Loucy (cell line): ENCODE results near the gene AFAP1L1.

ENCODE experiments used
- H2AFZ ChIP-seq: fragments of 200-600 bp; sonication (generic); 2 replicates; pipeline ENCODE4 v1.6.0; 2016; ENCODE audit warnings: antibody characterized with exemption, mild to moderate bottlenecking, low read length, moderate library complexity
- H3F3A ChIP-seq: fragments of 200-600 bp; 2 replicates; pipeline ENCODE4 v1.6.0; 2016; ENCODE audit warnings: antibody characterized with exemption, low read depth, mild to moderate bottlenecking
- H3K27me3 ChIP-seq: fragments of 200-600 bp; sonication (generic); 2 replicates; pipeline ENCODE4 v1.6.1; 2014; ENCODE audit warnings: low read length, mild to moderate bottlenecking; ENCODE audit not compliant: insufficient read depth, poor library complexity, severe bottlenecking
- H3K36me3 ChIP-seq: fragments of 200-600 bp; sonication (generic); 2 replicates; pipeline ENCODE4 v1.6.1; 2016; ENCODE audit warnings: low read length; ENCODE audit not compliant: insufficient read depth
- H3K4me1 ChIP-seq: fragments of 200-600 bp; sonication (generic); 2 replicates; pipeline ENCODE4 v1.5.1; 2014; ENCODE audit warnings: low read length, mild to moderate bottlenecking; ENCODE audit not compliant: insufficient read depth, poor library complexity, severe bottlenecking
- H3K4me2 ChIP-seq: fragments of 200-600 bp; sonication (generic); 2 replicates; pipeline ENCODE4 v1.6.0; 2014; ENCODE audit warnings: antibody characterized with exemption, low read length, low read depth, mild to moderate bottlenecking; ENCODE audit not compliant: poor library complexity, severe bottlenecking
- H3K4me3 ChIP-seq: fragments of 200-600 bp; sonication (generic); 2 replicates; pipeline ENCODE4 v1.5.1; 2014; ENCODE audit warnings: low read length, mild to moderate bottlenecking, mixed read lengths; ENCODE audit not compliant: poor library complexity, severe bottlenecking
- H3K79me2 ChIP-seq: fragments of 200-600 bp; sonication (generic); 2 replicates; pipeline ENCODE4 v1.6.1; 2014; ENCODE audit warnings: low read length; ENCODE audit not compliant: insufficient read depth
- H3K9ac ChIP-seq: fragments of 200-600 bp; sonication (generic); 2 replicates; pipeline ENCODE4 v1.6.0; 2014; ENCODE audit warnings: mild to moderate bottlenecking, low read depth, low read length, moderate library complexity; ENCODE audit not compliant: poor library complexity, severe bottlenecking
- H3K9me2 ChIP-seq: fragments of 200-600 bp; sonication (generic); replicated peaks from 2 replicates; pipeline ENCODE4 v1.6.1; 2016; ENCODE audit warnings: low read depth, low read length, mixed read lengths
- H3K9me3 ChIP-seq: fragments of 200-600 bp; sonication (generic); 2 replicates; pipeline ENCODE4 v1.6.1; 2014; ENCODE audit warnings: mild to moderate bottlenecking, antibody characterized with exemption, low read length, low read depth; ENCODE audit not compliant: insufficient read depth
- H4K20me1 ChIP-seq: fragments of 200-600 bp; sonication (generic); 2 replicates; pipeline ENCODE4 v1.6.0; 2014; ENCODE audit warnings: antibody characterized with exemption, low read length, mild to moderate bottlenecking; ENCODE audit not compliant: insufficient read depth, poor library complexity, severe bottlenecking
- CTCF ChIP-seq: fragments of 200-600 bp; sonication (generic); conservative IDR thresholded peaks from 2 replicates; pipeline ENCODE4 v1.5.1; 2014; ENCODE audit warnings: mild to moderate bottlenecking, antibody characterized with exemption, low read length
- EZH2phosphoT487 ChIP-seq: fragments of 200-600 bp; IDR thresholded peaks from 2 replicates; pipeline ENCODE4 v1.6.1; 2018; ENCODE audit warnings: antibody characterized with exemption, mild to moderate bottlenecking, moderate library complexity, borderline replicate concordance

The AFAP1L1 gene

GRCh38 chr5:149382517-149383220 lies 111.0 kb downstream of the AFAP1L1 start:
- no peaks in the 10 kb centered on the region for H3K79me2 ChIP-seq
- H3K4me3 ChIP-seq, result no peak overlapping the region
- no peaks in the 10 kb centered on the region for H3K36me3 ChIP-seq
- no peaks in the 10 kb centered on the region for H3K27me3 ChIP-seq
- no peak overlapping the region for H2AFZ ChIP-seq
- H3K9ac ChIP-seq, result no peak overlapping the region
- TF ChIP-seq CTCF (no peak), EZH2phosphoT487 (no peak)
- H3K4me2 ChIP-seq, result no peak overlapping the region
- no peaks in the 10 kb centered on the region for H4K20me1 ChIP-seq
- H3K9me2 ChIP-seq, result no peaks in the 10 kb centered on the region
- no peaks in the 10 kb centered on the region for H3F3A ChIP-seq
- H3K9me3 ChIP-seq, result no peaks in the 10 kb centered on the region
- peaks cover 3% of the 10 kb centered on the region for H3K4me1 ChIP-seq

GRCh38 chr5:149383399-149383798 lies 111.7 kb downstream of the AFAP1L1 start:
- no peak for TF ChIP-seq CTCF
- TF ChIP-seq EZH2phosphoT487, result no peak
- Histone ChIP-seq H3K4me1 (peaks cover 3% of the 10 kb centered on the region), H2AFZ (no peak overlapping the region), H3K9ac (no peak overlapping the region), H3K27me3 (no peaks in the 10 kb centered on the region), H3K9me2 (no peaks in the 10 kb centered on the region), H4K20me1 (no peaks in the 10 kb centered on the region), H3K4me3 (no peak overlapping the region), H3K36me3 (no peaks in the 10 kb centered on the region), H3F3A (no peaks in the 10 kb centered on the region), H3K9me3 (no peaks in the 10 kb centered on the region), H3K79me2 (no peaks in the 10 kb centered on the region), H3K4me2 (no peak overlapping the region)

- Histone ChIP-seq H3K4me2 (no peak overlapping the region), H2AFZ (no peak overlapping the region), H3K79me2 (no peaks in the 10 kb centered on the region), H3F3A (no peaks in the 10 kb centered on the region), H3K27me3 (no peaks in the 10 kb centered on the region), H3K4me1 (no peaks in the 10 kb centered on the region), H3K9me2 (no peaks in the 10 kb centered on the region), H4K20me1 (no peaks in the 10 kb centered on the region), H3K9ac (no peak overlapping the region), H3K4me3 (no peak overlapping the region), H3K36me3 (no peaks in the 10 kb centered on the region), H3K9me3 (no peaks in the 10 kb centered on the region)
- TF ChIP-seq CTCF (no peak), EZH2phosphoT487 (no peak)
Measured at GRCh38 chr5:149386166-149386565, 114.5 kb downstream of the AFAP1L1 start.
